HUES64 (cell line): Measurements from ENCODE around the gene KIF21A.

Experiments
- H3K27ac ChIP-seq: 2 replicates; pipeline ENCODE4 v1.7.0; 2013; ENCODE audit warnings: low read depth, low read length, inconsistent platforms
- H3K27me3 ChIP-seq: 2 replicates; pipeline ENCODE4 v1.6.1; 2013; ENCODE audit warnings: mild to moderate bottlenecking, low read length; ENCODE audit not compliant: insufficient read depth
- H3K36me3 ChIP-seq: 2 replicates; pipeline ENCODE4 v1.6.1; 2013; ENCODE audit warnings: mild to moderate bottlenecking, low read length; ENCODE audit not compliant: insufficient read depth
- H3K4me1 ChIP-seq: 2 replicates; pipeline ENCODE4 v1.6.1; 2013; ENCODE audit warnings: mild to moderate bottlenecking, low read length, moderate library complexity; ENCODE audit not compliant: insufficient read depth
- H3K4me3 ChIP-seq: 2 replicates; pipeline ENCODE4 v1.5.1; 2013; ENCODE audit warnings: mild to moderate bottlenecking, low read length, moderate library complexity
- H3K9ac ChIP-seq: 2 replicates; pipeline ENCODE4 v1.6.1; 2013; ENCODE audit warnings: mild to moderate bottlenecking, low read depth, low read length
- H3K9me3 ChIP-seq: 2 replicates; pipeline ENCODE4 v1.6.1; 2013; ENCODE audit warnings: low read depth, low read length; ENCODE audit not compliant: insufficient read depth
- WGBS: fragments of 150-250, 120-280 bp; methylation state at CpG from one replicate; pipeline ENCODE4 v1.1.7; 2013; ENCODE audit warnings: missing lambda C conversion rate; 5-methylcytosine and 5-hydroxymethylcytosine counted together

The KIF21A gene

GRCh38 chr12:39429809-39430208 is 13.1 kb downstream of the KIF21A start:
- H3K27ac ChIP-seq: no peak overlapping the region
- 93% methylated on average over 2 of the region's 2 CpGs for WGBS
- no peaks in the 10 kb centered on the region for H3K4me1 ChIP-seq
- H3K9me3 ChIP-seq: no peaks in the 10 kb centered on the region
- H3K27me3 ChIP-seq: no peaks in the 10 kb centered on the region
- H3K36me3 ChIP-seq: no peaks in the 10 kb centered on the region
- H3K4me3 ChIP-seq: no peak overlapping the region
- no peak overlapping the region for H3K9ac ChIP-seq

DNA sequence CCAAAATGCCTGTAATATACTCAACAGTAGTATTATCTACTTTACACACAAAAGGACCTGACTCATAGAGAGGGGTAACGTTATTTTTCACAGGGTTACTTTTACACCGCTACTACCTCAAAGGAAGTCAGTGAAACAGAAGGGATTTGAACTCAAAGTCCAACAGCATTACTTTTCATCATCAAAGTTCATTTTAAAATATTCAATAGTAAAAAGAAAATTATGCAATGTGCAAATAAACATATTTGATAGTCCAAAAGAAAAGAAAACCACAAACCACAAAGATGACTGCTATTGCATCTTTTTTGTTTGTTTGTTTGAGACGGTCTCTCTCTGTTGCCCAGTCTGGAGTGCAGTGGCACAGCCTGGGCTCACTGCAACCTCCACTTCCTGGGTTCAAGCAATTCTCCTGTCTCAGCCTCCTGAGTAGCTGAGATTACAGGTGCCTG is 15.5 kb downstream of the KIF21A start:
- Histone ChIP-seq H3K9me3 (no peaks in the 10 kb centered on the region), H3K27me3 (no peaks in the 10 kb centered on the region), H3K4me1 (no peaks in the 10 kb centered on the region), H3K27ac (no peak overlapping the region), H3K9ac (no peak overlapping the region), H3K4me3 (no peak overlapping the region), H3K36me3 (no peaks in the 10 kb centered on the region)
- 92% methylated on average over 3 of the region's 3 CpGs for WGBS

GRCh38 chr12:39426636-39427240 is 16.2 kb downstream of the KIF21A start:
- Histone ChIP-seq H3K9ac (no peak overlapping the region), H3K9me3 (no peaks in the 10 kb centered on the region), H3K36me3 (no peaks in the 10 kb centered on the region), H3K4me3 (no peak overlapping the region), H3K4me1 (no peaks in the 10 kb centered on the region), H3K27me3 (no peaks in the 10 kb centered on the region), H3K27ac (no peak overlapping the region)
- WGBS: 88% methylated on average over 2 of the region's 3 CpGs

DNA sequence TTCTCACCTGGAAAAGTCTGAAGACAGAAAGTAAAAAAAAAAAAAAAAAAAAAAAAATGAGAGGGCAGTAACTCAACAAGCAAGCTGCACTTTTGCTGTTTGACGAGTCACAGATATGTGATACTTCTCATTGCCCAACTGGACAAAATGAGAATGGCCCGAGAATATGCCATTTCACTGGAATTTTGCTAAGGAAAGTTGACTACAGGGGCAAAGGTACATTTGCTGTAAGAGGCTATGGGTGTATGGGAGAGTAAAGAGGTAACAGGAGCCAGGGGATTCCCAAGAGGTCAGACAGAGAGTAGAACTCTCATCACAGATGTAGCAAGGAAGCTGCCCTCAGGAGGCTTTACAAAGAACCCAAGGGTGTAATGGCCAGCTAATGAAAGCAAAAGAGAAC is 22.9 kb downstream of the KIF21A start:
- Histone ChIP-seq H3K36me3 (no peaks in the 10 kb centered on the region), H3K9ac (no peak overlapping the region), H3K4me3 (no peak overlapping the region), H3K4me1 (no peaks in the 10 kb centered on the region), H3K27ac (no peak overlapping the region), H3K27me3 (no peaks in the 10 kb centered on the region), H3K9me3 (no peaks in the 10 kb centered on the region)
- 97% methylated on average over 2 of the region's 2 CpGs for whole genome bisulfite sequencing

DNA sequence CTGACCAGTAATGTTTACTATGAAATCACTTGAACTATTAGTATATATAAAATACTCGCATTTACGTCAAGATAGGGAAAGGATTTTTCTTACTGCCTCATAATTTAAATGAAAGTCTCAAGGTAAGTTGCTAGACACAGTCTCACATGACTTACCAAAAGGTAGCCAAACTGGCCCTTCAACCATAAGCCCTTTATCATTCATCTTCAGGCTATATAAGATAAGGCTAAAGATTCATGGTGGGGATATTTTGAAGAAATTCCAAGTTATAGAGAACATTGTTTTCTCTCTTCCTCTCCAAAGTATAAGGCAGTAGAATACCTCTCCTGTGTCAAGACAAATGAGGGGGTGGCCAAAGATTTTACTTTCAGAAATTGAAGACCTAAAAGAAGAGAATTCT is 23.4 kb downstream of the KIF21A start:
- H3K4me1 ChIP-seq: no peaks in the 10 kb centered on the region
- no peak overlapping the region for H3K9ac ChIP-seq
- no peaks in the 10 kb centered on the region for H3K9me3 ChIP-seq
- H3K27me3 ChIP-seq: peaks cover 3% of the 10 kb centered on the region; the same call in 1 of the 2 replicates
- no peak overlapping the region for H3K4me3 ChIP-seq
- WGBS: no CpG with 5 or more reads among the region's 2 CpGs
- H3K36me3 ChIP-seq: no peaks in the 10 kb centered on the region
- no peak overlapping the region for H3K27ac ChIP-seq

- Histone ChIP-seq H3K36me3 (no peaks in the 10 kb centered on the region), H3K4me1 (0 out of 2 replicates have a peak, but pooled peaks cover 2% of the 10 kb centered on the region), H3K9ac (no peak overlapping the region), H3K4me3 (no peak overlapping the region), H3K27me3 (peaks cover 18% of the 10 kb centered on the region; the same call in 1 of the 2 replicates), H3K27ac (no peak overlapping the region), H3K9me3 (no peaks in the 10 kb centered on the region)
- WGBS: 95% methylated on average over 2 of the region's 2 CpGs
These were observed 25.0 kb downstream of the KIF21A start for GRCh38 chr12:39417916-39418315.

DNA sequence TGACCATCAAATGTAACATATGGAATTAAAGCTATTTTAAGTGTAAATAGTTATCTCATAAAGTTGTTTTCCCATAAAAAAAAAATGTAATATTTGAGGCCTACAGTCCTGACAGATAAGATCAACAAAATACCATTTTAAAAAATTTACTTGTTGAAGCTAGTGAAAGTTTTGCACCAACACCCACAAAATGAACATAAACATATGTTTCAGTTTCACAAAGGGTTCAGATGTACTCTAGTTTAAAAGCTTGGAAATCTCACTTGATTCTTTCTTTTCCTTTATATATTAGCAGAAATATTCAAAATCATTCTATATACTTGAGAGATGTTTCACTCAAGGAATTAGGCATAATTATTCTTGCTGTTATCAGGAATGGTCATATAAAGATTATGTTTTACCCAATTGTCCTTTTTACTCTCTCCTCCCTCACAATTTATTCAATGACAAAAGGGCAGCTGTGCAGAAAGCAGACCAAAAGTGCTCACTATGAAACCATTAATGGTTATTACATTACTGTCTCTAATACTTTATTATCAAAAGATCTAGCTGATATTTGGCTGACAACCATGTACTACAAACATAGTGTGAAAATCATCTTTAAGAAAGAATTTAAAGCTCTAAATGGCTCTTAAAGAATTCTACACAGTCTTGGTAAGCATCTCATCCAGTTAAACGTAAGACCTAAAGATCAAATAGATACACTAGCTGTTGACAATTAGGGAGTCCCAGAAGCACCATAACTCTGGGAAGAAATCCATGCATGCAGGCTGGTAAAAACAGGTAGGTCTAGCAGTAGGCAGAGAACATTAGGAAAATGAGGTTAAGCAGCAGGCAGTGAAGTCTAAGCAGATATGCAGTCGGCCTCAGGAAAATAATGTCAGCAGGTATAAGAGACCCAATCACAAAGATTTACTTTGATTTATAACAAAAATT is 28.8 kb downstream of the KIF21A start:
- 91% methylated on average over 2 of the region's 2 CpGs for WGBS
- Histone ChIP-seq H3K9ac (no peak overlapping the region), H3K4me3 (no peak overlapping the region), H3K36me3 (no peaks in the 10 kb centered on the region), H3K4me1 (0 out of 2 replicates have a peak, but pooled peaks cover 8% of the 10 kb centered on the region), H3K27me3 (peaks cover 29% of the 10 kb centered on the region; the same call in 1 of the 2 replicates), H3K9me3 (no peaks in the 10 kb centered on the region), H3K27ac (no peak overlapping the region)

GRCh38 chr12:39412210-39412609 is 30.7 kb downstream of the KIF21A start:
- Histone ChIP-seq H3K27me3 (peaks cover 29% of the 10 kb centered on the region; the same call in 1 of the 2 replicates), H3K4me3 (no peak overlapping the region), H3K9ac (no peak overlapping the region), H3K9me3 (no peaks in the 10 kb centered on the region), H3K36me3 (no peaks in the 10 kb centered on the region), H3K27ac (no peak overlapping the region), H3K4me1 (0 out of 2 replicates have a peak, but pooled peaks cover 8% of the 10 kb centered on the region)
- 68% methylated on average over 6 of the region's 6 CpGs for WGBS

DNA sequence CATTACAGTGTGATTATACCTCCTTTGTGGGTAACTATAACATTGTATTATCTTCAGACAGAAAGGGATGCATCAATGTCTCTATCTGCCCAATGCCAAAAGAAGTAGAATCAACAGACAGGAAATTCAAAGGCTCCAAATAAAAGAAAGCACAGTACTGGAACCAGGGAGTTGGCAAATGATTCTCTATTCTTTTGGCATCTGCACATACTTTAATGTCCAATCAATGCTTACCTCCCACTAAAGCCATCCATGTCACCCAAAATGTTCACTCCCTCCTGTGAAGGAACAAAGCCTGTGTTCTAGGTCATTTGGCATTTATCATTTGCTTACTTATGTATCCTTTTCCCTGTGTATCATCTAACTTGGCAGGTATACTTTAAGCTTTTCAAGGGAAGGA is 36.7 kb downstream of the KIF21A start:
- Histone ChIP-seq H3K9me3 (no peaks in the 10 kb centered on the region), H3K27ac (no peak overlapping the region)

GRCh38 chr12:39405580-39405979 is 37.3 kb downstream of the KIF21A start:
- no peaks in the 10 kb centered on the region for H3K9me3 ChIP-seq
- peaks cover 12% of the 10 kb centered on the region for H3K4me1 ChIP-seq
- no peaks in the 10 kb centered on the region for H3K36me3 ChIP-seq
- no peaks in the 10 kb centered on the region; the same call in 1 of the 2 replicates for H3K27me3 ChIP-seq
- H3K9ac ChIP-seq: no peak overlapping the region
- H3K27ac ChIP-seq: no peak overlapping the region; the same call in 1 of the 2 replicates
- H3K4me3 ChIP-seq: no peak overlapping the region
- 93% methylated on average over 1 of the region's 3 CpGs for WGBS

More for the DNA sequence above, 36.7 kb downstream of the KIF21A start:
- H3K4me1 ChIP-seq: peaks cover 12% of the 10 kb centered on the region
- peaks cover 3% of the 10 kb centered on the region; the same call in 1 of the 2 replicates for H3K27me3 ChIP-seq
- no peaks in the 10 kb centered on the region for H3K36me3 ChIP-seq
- no peak overlapping the region for H3K4me3 ChIP-seq
- H3K9ac ChIP-seq: no peak overlapping the region

GRCh38 chr12:39404000-39404399 is 38.9 kb downstream of the KIF21A start:
- Histone ChIP-seq H3K4me3 (no peak overlapping the region), H3K9me3 (no peaks in the 10 kb centered on the region), H3K27ac (no peak overlapping the region), H3K36me3 (no peaks in the 10 kb centered on the region), H3K27me3 (no peaks in the 10 kb centered on the region), H3K9ac (no peak overlapping the region), H3K4me1 (peaks cover 12% of the 10 kb centered on the region)
- 95% methylated on average over 1 of the region's 1 CpG for WGBS
